HG03520 (cell line): ENCODE data around the gene ADGRD2.

Experiments used
- ATAC-seq: cut with Tn5 transposase; IDR thresholded peaks from one replicate; pipeline ENCODE4 v1.9.1; 2021; ENCODE audit warnings: mild to moderate bottlenecking, moderate library complexity; ENCODE audit not compliant: unreplicated experiment

Gene ADGRD2

DNA sequence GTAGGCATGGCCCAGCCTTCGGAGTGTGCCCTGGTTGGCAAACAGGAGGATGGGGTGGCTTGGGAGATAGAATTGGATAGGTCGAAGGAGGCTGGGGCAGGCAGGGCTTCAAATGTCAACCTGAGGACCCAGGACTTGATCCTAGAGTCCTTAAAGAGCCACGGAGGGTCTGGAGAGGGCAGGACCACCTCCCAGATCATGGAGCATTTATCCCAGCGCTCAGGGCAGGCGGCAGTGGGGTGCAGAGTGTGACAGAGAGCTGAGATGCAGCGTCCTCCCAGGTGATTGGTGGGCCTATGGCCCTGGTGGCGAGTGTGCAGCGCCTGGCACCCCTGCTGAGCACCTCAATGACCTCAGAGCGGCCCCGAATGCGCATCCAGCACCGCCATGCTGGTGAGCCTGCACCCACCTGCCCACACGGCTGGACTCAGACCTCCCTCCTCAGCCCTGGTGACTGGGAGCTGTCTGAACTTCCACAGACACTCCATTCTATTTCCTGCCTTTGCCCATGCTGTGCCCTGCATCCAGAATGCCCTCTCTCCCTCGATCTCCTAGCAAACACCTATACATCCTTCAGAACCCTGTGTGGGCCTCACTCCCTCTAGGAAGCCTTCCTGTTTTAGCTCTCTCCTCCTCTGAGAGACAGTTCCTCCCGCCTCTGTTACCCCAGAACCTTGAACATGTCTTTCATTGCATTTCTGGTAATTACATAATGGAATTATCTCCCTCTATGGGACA is 6.3 kb downstream of the ADGRD2 start:
- ATAC-seq = no peak

DNA sequence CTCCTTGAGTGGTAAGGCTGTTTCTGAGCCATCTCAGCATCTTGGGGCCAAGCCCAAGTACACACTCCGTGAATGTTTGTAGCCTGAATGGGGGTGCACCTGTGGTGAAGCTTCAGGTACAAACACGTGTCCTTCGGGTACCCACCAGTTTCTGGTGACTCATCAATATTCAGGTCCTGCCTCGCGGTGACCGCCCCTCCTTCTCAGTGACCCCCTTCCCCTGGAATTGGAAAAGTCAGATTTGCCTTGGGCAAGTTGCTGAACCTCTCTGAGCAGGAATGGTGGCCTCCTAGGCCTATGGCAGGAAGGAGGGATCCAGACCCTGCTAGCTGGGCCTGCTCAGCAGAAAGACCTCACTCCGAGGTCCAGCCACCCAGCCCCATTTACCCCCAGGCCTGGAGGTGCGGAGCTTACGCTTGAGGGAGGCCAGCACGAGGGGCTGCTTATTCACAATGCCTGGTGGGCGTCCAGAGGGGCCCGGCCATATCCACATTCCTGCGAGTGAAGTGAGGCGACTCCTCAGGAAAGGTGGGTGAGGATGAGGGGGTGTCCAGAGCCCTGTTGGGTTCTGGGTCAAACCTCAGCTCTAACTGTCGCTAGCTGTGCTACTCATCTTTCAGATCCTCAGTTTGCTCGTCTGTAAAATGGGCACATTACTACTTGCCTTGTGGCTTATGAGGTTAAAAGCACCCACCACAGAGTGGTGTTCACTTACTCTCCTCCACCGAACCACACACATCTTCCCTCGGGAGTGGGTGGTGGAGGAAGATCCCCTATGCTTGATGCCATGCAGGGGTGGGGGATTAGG is 7.0 kb downstream of the ADGRD2 start:
- ATAC-seq = no peak

- no peak for ATAC-seq
These were observed 7.7 kb downstream of the ADGRD2 start for GRCh38 chr9:124457887-124458431.

DNA sequence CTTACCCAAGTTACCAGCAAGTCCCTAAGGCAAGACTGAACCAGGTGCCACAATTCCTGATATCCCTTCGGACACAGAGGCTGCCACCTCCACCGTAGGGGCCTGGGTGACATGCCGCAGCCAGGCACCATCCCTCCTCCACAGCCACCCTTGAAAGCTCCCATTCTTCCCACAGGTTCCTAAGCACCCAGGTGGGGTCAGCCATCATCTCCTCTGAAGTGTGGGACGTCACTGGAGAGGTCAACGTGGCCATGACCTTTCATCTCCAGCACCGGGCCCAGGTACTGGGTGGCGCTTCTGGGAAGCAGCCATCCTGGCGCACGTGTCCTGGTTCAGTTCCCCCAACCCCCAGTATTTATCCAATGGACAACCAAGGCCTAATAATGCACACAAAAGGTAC is 8.2 kb downstream of the ADGRD2 start:
- no peak for ATAC-seq

GRCh38 chr9:124462739-124463138 is 12.5 kb downstream of the ADGRD2 start:
- ATAC-seq = no peak

DNA sequence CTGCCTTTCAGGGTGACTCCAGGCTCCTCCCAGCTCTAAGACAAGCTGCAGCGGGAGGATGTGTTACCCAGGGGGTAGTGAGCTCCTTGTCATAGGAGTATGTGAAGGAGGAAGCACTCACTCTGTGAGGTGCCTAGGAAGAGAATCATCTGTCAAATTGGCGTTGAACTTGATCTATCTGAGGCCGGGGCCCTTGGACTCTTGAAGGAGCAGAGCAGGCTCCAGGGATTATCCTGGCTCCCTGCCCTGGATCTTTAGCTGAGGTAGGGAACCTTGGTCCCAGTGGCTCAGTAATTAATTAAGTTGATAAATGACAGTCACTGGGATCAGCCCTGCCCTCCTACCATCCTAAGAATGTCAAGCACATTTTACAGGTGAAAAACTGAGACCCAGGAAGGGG is 15.5 kb downstream of the ADGRD2 start:
- no peak for ATAC-seq

- no peak for ATAC-seq
These were observed 17.3 kb downstream of the ADGRD2 start for GRCh38 chr9:124467410-124468060.

DNA sequence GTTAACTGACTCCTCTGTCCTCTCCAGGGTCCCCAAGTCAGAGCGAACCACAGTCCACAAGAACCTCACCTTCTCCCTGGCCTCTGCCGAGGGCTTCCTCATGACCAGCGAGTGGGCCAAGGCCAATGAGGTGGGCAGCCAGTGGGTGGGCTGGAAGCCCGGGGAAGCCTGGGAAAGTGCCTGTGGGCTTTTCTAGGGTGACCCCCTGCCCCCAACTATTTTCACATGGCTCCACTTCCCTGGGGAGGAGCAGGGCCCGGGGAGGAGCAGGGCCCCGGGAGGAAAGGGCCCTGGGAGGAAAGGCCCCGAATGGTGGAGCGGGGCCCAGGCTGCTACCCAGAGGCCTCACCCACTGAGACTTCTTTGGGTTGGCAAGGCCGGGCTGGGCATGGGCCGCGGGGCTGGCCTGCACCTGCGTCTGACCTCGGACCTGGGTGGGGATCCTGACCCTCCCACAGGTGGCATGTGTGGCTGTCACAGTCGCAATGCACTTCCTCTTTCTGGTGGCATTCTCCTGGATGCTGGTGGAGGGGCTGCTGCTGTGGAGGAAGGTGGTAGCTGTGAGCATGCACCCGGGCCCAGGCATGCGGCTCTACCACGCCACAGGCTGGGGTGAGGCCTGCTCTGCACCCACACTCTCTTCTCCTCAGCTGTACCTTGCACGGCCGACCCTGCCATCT is 17.9 kb downstream of the ADGRD2 start:
- no peak for ATAC-seq

DNA sequence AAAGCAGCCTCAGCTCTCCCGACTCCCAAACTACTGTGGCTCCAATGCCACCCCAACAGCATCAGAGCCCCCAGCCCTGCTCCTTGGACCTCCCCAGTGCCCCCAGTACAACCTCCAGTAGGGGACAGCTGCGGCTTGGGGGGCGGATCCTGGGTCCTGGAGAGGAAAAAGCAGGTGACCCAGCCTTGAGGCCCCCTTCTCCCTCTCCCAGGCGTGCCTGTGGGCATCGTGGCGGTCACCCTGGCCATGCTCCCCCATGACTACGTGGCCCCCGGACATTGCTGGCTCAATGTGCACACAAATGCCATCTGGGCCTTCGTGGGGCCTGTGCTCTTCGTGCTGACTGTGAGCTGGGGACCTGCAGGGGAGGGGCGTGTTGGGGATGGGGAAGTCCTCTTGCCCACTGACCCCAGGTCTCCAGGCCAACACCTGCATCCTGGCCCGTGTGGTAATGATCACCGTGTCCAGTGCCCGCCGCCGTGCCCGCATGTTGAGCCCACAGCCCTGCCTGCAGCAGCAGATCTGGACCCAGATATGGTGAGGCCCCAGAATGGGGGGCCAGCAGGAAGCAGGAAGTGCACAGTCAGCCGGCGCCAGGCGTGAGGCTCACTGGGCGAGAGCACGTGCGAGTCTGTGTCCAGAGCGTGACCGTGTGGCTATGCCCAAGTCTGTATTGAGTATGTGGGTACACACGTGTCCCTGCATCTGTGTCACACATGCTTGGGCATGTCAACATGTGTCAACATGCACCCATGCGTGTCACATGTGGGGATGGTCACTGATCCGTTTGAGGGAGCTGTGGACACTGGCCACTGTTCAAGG is 19.0 kb downstream of the ADGRD2 start:
- no peak for ATAC-seq

DNA sequence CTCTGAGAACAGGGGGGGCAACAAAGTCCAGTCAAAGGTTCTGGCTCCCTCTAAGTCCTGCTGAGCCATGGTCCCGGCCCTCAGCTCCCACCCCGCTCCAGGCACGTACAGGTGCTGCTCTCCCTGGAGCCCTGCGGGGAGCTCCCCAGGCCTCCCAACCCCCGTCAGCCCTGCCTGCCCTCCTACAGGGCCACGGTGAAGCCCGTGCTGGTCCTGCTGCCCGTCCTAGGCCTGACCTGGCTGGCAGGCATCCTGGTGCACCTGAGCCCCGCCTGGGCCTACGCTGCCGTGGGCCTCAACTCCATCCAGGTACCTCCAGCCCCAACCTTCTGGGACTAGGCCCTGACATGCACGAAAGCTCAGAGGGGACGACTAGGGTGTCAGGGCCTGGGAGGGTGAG is 20.1 kb downstream of the ADGRD2 start:
- no peak for ATAC-seq

GRCh38 chr9:124470726-124471125 is 20.5 kb downstream of the ADGRD2 start:
- no peak for ATAC-seq

GRCh38 chr9:124471761-124472160 is 21.5 kb downstream of the ADGRD2 start:
- ATAC-seq = no peak

- ATAC-seq = no peak
These were observed 22.5 kb downstream of the ADGRD2 start for GRCh38 chr9:124472770-124473169.

GRCh38 chr9:124473310-124473709 is 23.1 kb downstream of the ADGRD2 start:
- no peak for ATAC-seq

GRCh38 chr9:124474151-124474550 is 23.9 kb downstream of the ADGRD2 start:
- ATAC-seq = no peak

DNA sequence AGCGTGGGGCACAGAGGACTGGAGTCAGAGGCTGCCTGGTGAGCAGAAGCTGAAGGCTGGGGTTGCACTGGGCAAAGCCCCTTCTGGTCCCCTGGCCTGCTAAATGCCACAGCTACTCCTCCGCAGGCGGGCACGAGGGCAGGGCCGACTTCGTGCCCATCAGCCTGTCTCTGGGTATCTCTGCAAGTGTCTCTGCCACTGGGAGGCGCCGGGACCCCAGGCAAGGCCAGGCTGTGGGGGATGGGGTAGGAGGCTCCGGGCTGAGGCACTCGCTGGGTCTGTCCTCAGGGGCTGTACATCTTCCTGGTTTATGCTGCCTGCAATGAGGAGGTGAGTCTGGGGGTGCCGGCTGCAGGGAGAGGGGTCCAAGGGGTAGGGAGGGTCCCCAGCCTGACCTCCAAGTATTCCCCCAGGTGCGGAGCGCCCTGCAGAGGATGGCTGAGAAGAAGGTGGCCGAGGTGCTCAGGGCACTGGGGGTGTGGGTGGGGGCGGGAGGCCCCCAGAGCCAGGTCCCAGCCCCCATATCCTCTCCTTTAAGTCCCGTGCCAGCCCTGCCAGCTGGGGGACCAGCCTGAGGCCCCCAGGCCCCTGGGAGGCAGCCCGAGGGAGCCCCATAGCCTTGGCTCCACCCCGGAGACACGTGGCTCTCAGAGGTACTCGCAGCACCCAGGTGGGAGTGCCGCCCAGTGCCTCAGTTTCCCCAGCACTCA is 25.1 kb downstream of the ADGRD2 start:
- ATAC-seq = no peak

DNA sequence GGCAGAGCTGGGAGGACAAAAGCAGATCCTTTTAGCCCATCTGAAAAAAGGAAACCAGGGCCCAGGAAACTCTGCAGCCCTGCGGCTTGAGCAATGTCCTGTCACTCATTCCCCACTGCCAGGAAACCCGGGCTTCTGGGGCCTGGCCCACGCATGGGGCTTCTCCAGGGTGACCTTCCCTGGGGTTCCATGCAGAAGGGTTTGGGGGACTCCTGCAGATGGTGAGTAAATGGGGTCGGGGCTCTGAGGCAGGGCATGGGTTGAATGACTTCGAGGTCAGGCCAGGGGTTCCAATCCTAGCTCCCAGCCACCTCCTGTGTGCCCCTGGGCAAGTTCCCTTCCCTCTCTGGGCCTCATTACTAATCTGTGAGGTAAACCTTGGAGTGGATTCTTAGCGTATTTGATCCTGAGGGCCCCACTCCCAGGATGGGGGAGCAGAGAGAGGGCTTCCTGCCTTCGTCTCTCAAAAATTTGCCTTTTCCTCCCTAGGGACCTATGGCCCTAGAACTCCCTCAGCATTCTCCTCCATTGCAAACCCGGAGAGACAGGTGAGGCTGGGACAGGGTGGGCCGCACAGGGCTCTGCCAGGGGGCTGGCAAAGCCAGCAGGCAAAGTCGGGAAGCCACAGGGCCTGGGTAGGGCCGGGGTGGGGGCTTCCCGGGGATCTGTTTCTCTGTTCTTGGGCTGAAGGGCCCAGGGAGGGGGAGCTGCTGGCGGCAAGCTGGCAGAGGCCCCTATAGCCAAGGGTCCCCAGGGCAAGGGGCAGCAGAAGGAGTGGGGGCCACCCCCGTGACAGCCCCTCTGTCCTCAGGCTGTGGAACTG is 25.8 kb downstream of the ADGRD2 start:
- ATAC-seq = no peak

DNA sequence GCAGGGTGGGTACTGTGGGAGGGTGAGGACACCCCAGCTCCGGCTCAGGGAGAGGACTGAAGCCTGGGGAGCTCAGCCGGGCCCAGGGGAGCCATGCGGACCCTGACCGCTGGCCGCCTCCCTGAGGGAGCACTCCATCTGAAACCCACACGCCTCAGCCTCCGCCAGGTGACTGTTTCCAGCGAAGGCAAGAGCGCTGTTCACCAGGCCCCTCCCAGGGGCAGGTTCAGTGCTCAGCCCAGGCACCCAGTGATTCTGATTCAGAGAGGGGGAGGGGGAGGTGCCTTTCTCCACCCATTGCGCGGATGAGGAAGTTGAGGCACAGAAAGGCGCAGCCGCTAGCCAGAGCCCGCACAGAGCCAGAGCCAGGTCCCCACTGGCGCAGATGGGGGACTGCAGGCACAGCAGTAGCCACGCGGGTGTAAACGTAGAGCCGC is 27.0 kb downstream of the ADGRD2 start:
- no peak for ATAC-seq
